AG04449 (cell line): ENCODE data around the gene ORM1.

Experiments used
- CTCF ChIA-PET: fragments of 350-600 bp; formaldehyde crosslinking; extraction: SDS; loops from one replicate; lab custom pipeline; 2021; ENCODE audit warnings: antibody characterized with exemption; lab: Yijun Ruan, JAX
- POLR2A ChIA-PET: fragments of 400-600, 350-600 bp; formaldehyde crosslinking; extraction: SDS; loops from one replicate; lab custom pipeline; 2020; ENCODE audit warnings: antibody characterized with exemption, inconsistent platforms; lab: Yijun Ruan, JAX
- DNase-seq: peaks from one replicate; pipeline ENCODE4 v3.0.0-alpha.2; 2010; ENCODE audit warnings: low read depth, low spot score
- H3K4me3 ChIP-seq: 2 replicates; pipeline ENCODE4 v1.5.1; 2011; ENCODE audit warnings: low read depth, mild to moderate bottlenecking, control low read depth, low read length
- TF ChIP-seq, protein P1 (sequence below): IDR thresholded peaks from one replicate; pipeline ENCODE4 v1.5.1; 2011; ENCODE audit warnings: mild to moderate bottlenecking, moderate library complexity, low read length, control low read depth, inconsistent platforms; ENCODE audit not compliant: insufficient read depth; ENCODE audit errors: missing control alignments

Gene ORM1

DNA sequence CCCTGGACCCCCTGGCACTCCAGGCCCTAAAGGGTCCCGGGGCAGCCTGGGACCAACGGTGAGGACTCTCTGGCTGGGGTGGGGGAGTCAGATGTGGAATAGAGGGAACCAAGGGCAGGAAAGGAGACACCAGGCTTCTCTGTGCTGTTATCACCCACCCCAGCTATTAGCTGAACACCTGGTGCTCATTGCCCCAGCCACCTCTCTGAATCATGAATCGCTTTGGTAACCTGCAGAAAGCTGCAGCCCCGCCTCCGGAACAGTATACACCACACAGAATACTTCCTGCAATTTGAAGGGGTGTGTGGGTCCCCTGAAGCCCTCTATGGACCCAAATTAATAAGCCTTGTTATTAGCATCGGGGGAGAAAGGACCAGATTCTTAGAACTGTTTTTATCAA lies 40.4 kb upstream of the ORM1 start:
- no peak overlapping the region for H3K4me3 ChIP-seq
- TF ChIP-seq, protein P1, sequence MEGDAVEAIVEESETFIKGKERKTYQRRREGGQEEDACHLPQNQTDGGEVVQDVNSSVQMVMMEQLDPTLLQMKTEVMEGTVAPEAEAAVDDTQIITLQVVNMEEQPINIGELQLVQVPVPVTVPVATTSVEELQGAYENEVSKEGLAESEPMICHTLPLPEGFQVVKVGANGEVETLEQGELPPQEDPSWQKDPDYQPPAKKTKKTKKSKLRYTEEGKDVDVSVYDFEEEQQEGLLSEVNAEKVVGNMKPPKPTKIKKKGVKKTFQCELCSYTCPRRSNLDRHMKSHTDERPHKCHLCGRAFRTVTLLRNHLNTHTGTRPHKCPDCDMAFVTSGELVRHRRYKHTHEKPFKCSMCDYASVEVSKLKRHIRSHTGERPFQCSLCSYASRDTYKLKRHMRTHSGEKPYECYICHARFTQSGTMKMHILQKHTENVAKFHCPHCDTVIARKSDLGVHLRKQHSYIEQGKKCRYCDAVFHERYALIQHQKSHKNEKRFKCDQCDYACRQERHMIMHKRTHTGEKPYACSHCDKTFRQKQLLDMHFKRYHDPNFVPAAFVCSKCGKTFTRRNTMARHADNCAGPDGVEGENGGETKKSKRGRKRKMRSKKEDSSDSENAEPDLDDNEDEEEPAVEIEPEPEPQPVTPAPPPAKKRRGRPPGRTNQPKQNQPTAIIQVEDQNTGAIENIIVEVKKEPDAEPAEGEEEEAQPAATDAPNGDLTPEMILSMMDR, result no peak
- POLR2A ChIA-PET, result no interaction called here
- no peak for DNase-seq
- CTCF ChIA-PET, result interaction anchor here (1.1 to 18.7 kb wide), 6 partner anchors 9 to 200 kb away, joined by 3 to 686 read pairs (median 15); partner anchors contain the start of gene COL27A1

DNA sequence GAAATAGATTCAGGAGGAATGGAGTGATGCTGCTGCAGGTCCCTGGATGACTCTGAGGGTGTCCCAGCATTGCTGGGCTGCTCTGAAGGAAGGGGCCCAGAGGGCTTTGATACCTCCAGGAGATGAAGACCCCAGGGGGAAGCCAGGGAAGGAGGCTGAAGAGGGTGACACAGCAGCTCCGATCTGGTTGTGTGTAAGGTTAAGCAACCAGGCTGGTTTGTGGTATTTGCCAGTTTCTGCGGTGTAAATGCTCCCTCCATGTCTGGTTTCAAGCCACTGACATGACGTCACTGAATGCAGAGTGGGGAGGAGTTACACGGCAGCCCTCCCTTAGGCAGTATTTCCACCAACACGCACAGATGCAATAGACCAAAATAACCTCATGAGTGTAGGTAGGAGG lies 40.0 kb upstream of the ORM1 start:
- TF ChIP-seq, protein P1, result no peak
- H3K4me3 ChIP-seq, result no peak overlapping the region
- POLR2A ChIA-PET, result no interaction called here
- CTCF ChIA-PET, result interaction anchor here (2.8 to 18.7 kb wide), 4 partner anchors 9 to 200 kb away, joined by 9 to 686 read pairs (median 36); partner anchors contain the start of gene COL27A1
- DNase-seq, result peak; percentile 96

GRCh38 chr9:114283551-114284111 lies 39.3 kb upstream of the ORM1 start:
- no peak overlapping the region for H3K4me3 ChIP-seq
- no peak for DNase-seq
- ChIA-PET POLR2A (no interaction called here), CTCF (interaction anchor here (5.0 to 18.7 kb wide), 3 partner anchors 126 to 171 kb away, joined by 21 to 686 read pairs (median 280); partner anchors contain the start of gene COL27A1)
- TF ChIP-seq, protein P1, result no peak

DNA sequence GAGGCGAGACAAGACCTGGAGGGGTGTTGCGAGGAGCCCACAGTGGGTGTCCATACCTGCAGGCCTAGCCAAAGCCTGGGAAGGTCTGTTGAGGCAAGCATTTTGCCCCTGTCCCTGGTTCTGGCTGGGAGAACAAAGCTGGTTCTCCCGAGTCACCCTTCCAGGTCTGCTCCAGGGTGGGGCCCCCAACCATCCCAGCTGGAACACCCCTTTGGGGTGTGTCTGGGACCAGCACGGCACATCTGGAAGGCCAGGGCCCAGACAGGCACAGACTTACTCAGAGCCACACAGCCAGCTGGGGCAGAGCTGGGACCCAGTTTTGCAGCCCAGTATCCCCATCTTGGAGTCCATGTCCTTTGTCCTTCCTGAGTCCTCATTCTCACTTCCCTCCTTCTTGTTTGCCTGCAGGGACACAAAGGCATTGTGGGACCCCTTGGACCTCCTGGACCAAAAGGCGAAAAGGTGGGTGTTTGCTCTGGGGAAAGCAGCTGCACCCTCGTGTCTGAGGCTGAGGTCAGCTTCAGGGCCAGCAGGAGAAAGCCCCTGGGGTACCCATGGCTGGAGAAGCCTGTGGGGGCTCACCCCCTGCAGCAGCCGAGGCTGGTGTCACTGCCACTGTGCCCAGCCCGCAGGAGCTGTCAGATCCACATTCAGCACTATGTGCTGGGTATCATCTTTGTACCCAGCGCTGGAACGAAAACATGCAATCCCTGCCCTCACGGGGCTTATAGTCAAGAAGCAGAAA lies 38.4 kb upstream of the ORM1 start:
- TF ChIP-seq, protein P1, result no peak
- H3K4me3 ChIP-seq, result no peak overlapping the region
- CTCF ChIA-PET, result interaction anchor here (0.6 to 18.7 kb wide), 6 partner anchors 10 to 201 kb away, joined by 3 to 686 read pairs (median 90); partner anchors contain the start of gene COL27A1
- no peak for DNase-seq
- POLR2A ChIA-PET, result no interaction called here

DNA sequence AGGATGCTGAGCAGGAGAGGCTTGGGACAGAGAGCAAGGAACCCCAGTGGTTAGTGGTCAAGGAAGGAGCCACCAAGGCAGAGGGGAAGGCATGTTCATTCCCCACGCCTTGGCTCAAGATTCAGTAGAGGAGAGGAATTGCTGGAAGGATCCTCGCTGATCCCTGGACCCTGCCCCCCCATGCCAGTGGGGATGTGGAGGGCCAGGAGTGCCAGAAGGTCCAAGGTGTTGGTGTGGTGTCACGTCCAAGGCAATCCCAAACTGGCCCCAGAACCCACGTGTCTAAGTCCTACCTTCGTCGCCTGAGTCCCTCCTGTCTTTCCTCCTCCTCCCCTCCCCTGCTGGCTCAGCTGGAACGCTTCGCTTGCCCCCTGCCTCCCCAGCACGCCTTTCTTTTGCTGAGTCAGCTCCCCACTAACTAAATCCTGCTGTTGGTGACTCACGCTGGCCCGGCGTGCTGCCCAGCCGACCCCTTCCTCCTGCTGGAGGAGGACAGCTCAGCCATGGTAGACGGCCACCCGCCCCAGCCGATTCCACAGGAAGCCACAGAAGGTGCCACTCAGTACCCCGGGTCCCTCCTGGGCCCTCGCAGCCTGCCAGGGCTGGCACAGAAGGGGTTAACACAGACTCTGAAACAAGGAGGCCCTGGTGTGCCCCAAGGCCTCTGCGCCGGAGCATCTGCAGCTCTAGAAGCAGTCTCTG lies 37.6 kb upstream of the ORM1 start:
- POLR2A ChIA-PET, result interaction anchor here (1.2 kb wide), 1 partner anchor 129 kb away, joined by 10 read pairs; no protein-coding TSS in a partner anchor
- TF ChIP-seq, protein P1, result peak; percentile 34
- H3K4me3 ChIP-seq, result no peak overlapping the region
- peak; percentile 70 for DNase-seq
- CTCF ChIA-PET, result interaction anchor here (0.6 to 18.7 kb wide), 7 partner anchors 9 to 202 kb away, joined by 3 to 686 read pairs (median 7); partner anchors contain the start of gene COL27A1
